Vagina (tissue), 2 donors: Measurements from ENCODE around the gene OR1L1. TPM values are rescaled to one million over a fixed set of nuclear protein-coding genes. Genes with fewer than 3 reads are reported as not detected.

Experiments
- DNase-seq, 2 donors: peaks; one replicate each; pipeline ENCODE4 v3.0.0-alpha.2; 2017; ENCODE audit errors: extremely low spot score in 2 of 2
- H3K27ac ChIP-seq: fragments of 200-600 bp; sonication (generic); one replicate; pipeline ENCODE4 v1.5.1; 2019
- H3K27me3 ChIP-seq: fragments of 200-600 bp; sonication (generic); one replicate; pipeline ENCODE4 v1.5.1; 2019
- H3K36me3 ChIP-seq, 2 donors: fragments of 200-600 bp; sonication (generic); one replicate each; pipeline ENCODE4 v1.5.1; 2017 to 2019
- H3K4me1 ChIP-seq: fragments of 200-600 bp; sonication (generic); one replicate; pipeline ENCODE4 v1.5.1; 2019
- H3K4me3 ChIP-seq, 2 donors: fragments of 200-600 bp; sonication (generic); 1 replicate in 1 of 2; 2 replicates in 1 of 2; pipeline ENCODE4 v1.5.1; 2016 to 2019
- H3K9me3 ChIP-seq: fragments of 200-600 bp; sonication (generic); one replicate; pipeline ENCODE4 v1.5.1; 2019
- CTCF ChIP-seq, 3 experiments: fragments of 450-650 bp in 2 of 3; fragments of 200-600 bp in 1 of 3; sonication (generic) in 1 of 3; IDR thresholded peaks; one replicate each; pipeline ENCODE4 v1.5.1; 2017 to 2019; ENCODE audit warnings: antibody characterized with exemption in 3 of 3, mild to moderate bottlenecking in 2 of 3, moderate library complexity in 2 of 3
- POLR2A ChIP-seq, 2 donors: fragments of 450-650 bp; IDR thresholded peaks; one replicate each; pipeline ENCODE4 v1.6.1; 2017; ENCODE audit warnings: antibody characterized with exemption in 2 of 2, mild to moderate bottlenecking in 2 of 2, moderate library complexity in 2 of 2
- POLR2AphosphoS5 ChIP-seq, 2 donors: sonication (generic); formaldehyde crosslinking; IDR thresholded peaks; one replicate each; pipeline ENCODE4 v1.9.0; 2017; ENCODE audit warnings: antibody characterized with exemption in 2 of 2, mild to moderate bottlenecking in 2 of 2, low read depth in 1 of 2; ENCODE audit not compliant: insufficient read depth in 1 of 2
- intact Hi-C: fragments of 100-400 bp; cut with DNase I; formaldehyde crosslinking; loops from one replicate; pipeline ENCODE4 v1.15.1; 2023
- total RNA-seq: library from RNA; depleted of rRNA; stranded (reverse); fragments of >200 nt; gene quantifications from one replicate; pipeline ENCODE4 v1.2.3, GENCODE V29; 2016

OR1L1 gene
- total RNA-seq, 1 donor from 2014 or later: not detected

GRCh38 chr9:122657527-122657926, 4.0 kb upstream of the OR1L1 start, which contains the start of gene OR1B1:
TSS of gene OR1B1 (minus strand) at chr9:122657627.
- H3K9me3 ChIP-seq: no peaks in the 10 kb centered on the region
- no peak for DNase-seq
- no peak for TF ChIP-seq POLR2A (IDR thresholded peaks at IDR 0.05)
- no peak for TF ChIP-seq CTCF (IDR thresholded peaks at IDR 0.05)
- no peak for TF ChIP-seq POLR2AphosphoS5 (IDR thresholded peaks at IDR 0.05; ENCODE audit: insufficient read depth in 1 of 2, low read depth in 1 of 2)
- no peak within 1 kb of the TSS for H3K27ac ChIP-seq
- H3K4me1 ChIP-seq: no peaks in the 10 kb centered on the region
- no peak within 1 kb of the TSS for H3K4me3 ChIP-seq
- intact Hi-C loops: no loop called here
- no peaks in the 10 kb centered on the region for H3K27me3 ChIP-seq
- H3K36me3 ChIP-seq: no peaks in the 10 kb centered on the region

GRCh38 chr9:122672481-122672880, 11.0 kb downstream of the OR1L1 start:
- intact Hi-C loops: no loop called here
- H3K9me3 ChIP-seq: no peaks in the 10 kb centered on the region

GRCh38 chr9:122684851-122685250, 23.3 kb downstream of the OR1L1 start:
- no peak for TF ChIP-seq POLR2A (IDR thresholded peaks at IDR 0.05)
- TF ChIP-seq CTCF (IDR thresholded peaks at IDR 0.05): no peak
- no peak for TF ChIP-seq POLR2AphosphoS5 (IDR thresholded peaks at IDR 0.05; ENCODE audit: insufficient read depth in 1 of 2, low read depth in 1 of 2)
- H3K9me3 ChIP-seq: no peaks in the 10 kb centered on the region
- intact Hi-C loops: no loop called here

More at GRCh38 chr9:122672481-122672880, 11.0 kb downstream of the OR1L1 start:
- no peak for DNase-seq
- H3K36me3 ChIP-seq: no peaks in the 10 kb centered on the region
- H3K4me3 ChIP-seq: no peak overlapping the region
- H3K4me1 ChIP-seq: no peaks in the 10 kb centered on the region
- TF ChIP-seq POLR2AphosphoS5 (IDR thresholded peaks at IDR 0.05; ENCODE audit: insufficient read depth in 1 of 2, low read depth in 1 of 2) (no peak), CTCF (IDR thresholded peaks at IDR 0.05) (no peak), POLR2A (IDR thresholded peaks at IDR 0.05) (no peak)
- H3K27me3 ChIP-seq: no peaks in the 10 kb centered on the region
- no peak overlapping the region for H3K27ac ChIP-seq

GRCh38 chr9:122695696-122696095, 34.2 kb downstream of the OR1L1 start:
- H3K4me1 ChIP-seq: no peaks in the 10 kb centered on the region
- TF ChIP-seq POLR2A (IDR thresholded peaks at IDR 0.05) (no peak), CTCF (IDR thresholded peaks at IDR 0.05) (no peak), POLR2AphosphoS5 (IDR thresholded peaks at IDR 0.05; ENCODE audit: insufficient read depth in 1 of 2, low read depth in 1 of 2) (no peak)
- intact Hi-C loops: no loop called here
- no peaks in the 10 kb centered on the region for H3K27me3 ChIP-seq
- H3K27ac ChIP-seq: no peak overlapping the region
- H3K36me3 ChIP-seq: no peaks in the 10 kb centered on the region
- no peak for DNase-seq
- H3K4me3 ChIP-seq: no peak overlapping the region
- no peaks in the 10 kb centered on the region for H3K9me3 ChIP-seq

More at GRCh38 chr9:122684851-122685250, 23.3 kb downstream of the OR1L1 start:
- no peak for DNase-seq
- Histone ChIP-seq H3K27me3 (no peaks in the 10 kb centered on the region), H3K4me3 (no peak overlapping the region), H3K36me3 (no peaks in the 10 kb centered on the region), H3K27ac (no peak overlapping the region), H3K4me1 (no peaks in the 10 kb centered on the region)

Other genes with a start within 250 kb of the OR1L1 start
- not detected for gene OR1J1, start 183.8 kb upstream of the OR1L1 start, total RNA-seq
- gene OR1J2, start 150.9 kb upstream of the OR1L1 start, total RNA-seq: not detected
- gene OR1J4, start 142.6 kb upstream of the OR1L1 start, total RNA-seq: not detected
- gene OR1N1, start 134.4 kb upstream of the OR1L1 start, total RNA-seq: not detected
- gene OR1N2, start 108.6 kb upstream of the OR1L1 start, total RNA-seq: not detected
- gene OR1L8, start 78.3 kb upstream of the OR1L1 start, total RNA-seq: 0.74 TPM
- not detected for gene OR1Q1, start 47.0 kb upstream of the OR1L1 start, total RNA-seq
- gene OR1B1, start 4.1 kb upstream of the OR1L1 start, total RNA-seq: not detected
- not detected for gene OR1L3, start 13.4 kb downstream of the OR1L1 start, total RNA-seq
- gene OR1L4, start 62.3 kb downstream of the OR1L1 start, total RNA-seq: not detected
- gene OR1L6, start 80.6 kb downstream of the OR1L1 start, total RNA-seq: not detected
- gene OR5C1, start 127.2 kb downstream of the OR1L1 start, total RNA-seq: not detected
- not detected for gene OR1K1, start 138.4 kb downstream of the OR1L1 start, total RNA-seq
- gene PDCL, start 166.9 kb downstream of the OR1L1 start, total RNA-seq: 17.7 TPM
- 37.6 TPM for gene RC3H2, start 243.6 kb downstream of the OR1L1 start, total RNA-seq